WTC11 (cell line): ENCODE results near the gene FANCM. TPM values are rescaled to one million over a fixed set of nuclear protein-coding genes. Genes with fewer than 3 reads are reported as not detected.

ENCODE experiments used
- AR ChIP-seq: fragments of 250-450 bp; sonication (Bioruptor Pico); IDR thresholded peaks from 2 replicates; pipeline ENCODE4 v1.9.0; 2021; ENCODE audit warnings: mild to moderate bottlenecking
- CTCF ChIP-seq: fragments of 200-600 bp; IDR thresholded peaks from 2 replicates; pipeline ENCODE4 v1.8.0; 2022; ENCODE audit warnings: antibody characterized with exemption
- EMX1 ChIP-seq: fragments of 250-450 bp; sonication (Bioruptor Pico); IDR thresholded peaks from 2 replicates; pipeline ENCODE4 v1.8.0; 2021; ENCODE audit warnings: mild to moderate bottlenecking
- FOXJ3 ChIP-seq: sonication (generic); formaldehyde crosslinking; IDR thresholded peaks from 2 replicates; pipeline ENCODE4 v1.9.0; 2021; ENCODE audit warnings: missing genetic modification reagents, mild to moderate bottlenecking, borderline replicate concordance
- FOXP1 ChIP-seq: sonication (generic); formaldehyde crosslinking; IDR thresholded peaks from 2 replicates; pipeline ENCODE4 v1.8.0; 2022; ENCODE audit warnings: missing genetic modification reagents, mild to moderate bottlenecking, moderate library complexity, borderline replicate concordance
- JAZF1 ChIP-seq: fragments of 250-450 bp; sonication (Bioruptor Pico); IDR thresholded peaks from 2 replicates; pipeline ENCODE4 v1.9.0; 2021; ENCODE audit warnings: moderate library complexity, mild to moderate bottlenecking, inconsistent platforms
- JUN ChIP-seq: sonication (generic); formaldehyde crosslinking; IDR thresholded peaks from 2 replicates; pipeline ENCODE4 v1.8.0; 2023; ENCODE audit warnings: mild to moderate bottlenecking, missing genetic modification reagents
- MYBL2 ChIP-seq: sonication (generic); formaldehyde crosslinking; IDR thresholded peaks from 2 replicates; pipeline ENCODE4 v1.8.1; 2023; ENCODE audit warnings: mild to moderate bottlenecking, moderate library complexity, missing genetic modification reagents
- NR1H2 ChIP-seq: sonication (generic); formaldehyde crosslinking; IDR thresholded peaks from 2 replicates; pipeline ENCODE4 v1.9.0; 2021; ENCODE audit warnings: mild to moderate bottlenecking, moderate library complexity, missing genetic modification reagents
- TEAD4 ChIP-seq: sonication (generic); formaldehyde crosslinking; IDR thresholded peaks from 2 replicates; pipeline ENCODE4 v1.8.0; 2022; ENCODE audit warnings: mild to moderate bottlenecking, missing genetic modification reagents
- ZBTB43 ChIP-seq: sonication (generic); formaldehyde crosslinking; IDR thresholded peaks from 2 replicates; pipeline ENCODE4 v1.8.1; 2023; ENCODE audit warnings: mild to moderate bottlenecking, missing genetic modification reagents
- ZNF232 ChIP-seq: sonication (generic); formaldehyde crosslinking; IDR thresholded peaks from 2 replicates; pipeline ENCODE4 v1.8.0; 2022; ENCODE audit warnings: mild to moderate bottlenecking, missing genetic modification reagents
- ZNF263 ChIP-seq: sonication (generic); formaldehyde crosslinking; IDR thresholded peaks from 2 replicates; pipeline ENCODE4 v1.8.1; 2022; ENCODE audit warnings: low read depth, mild to moderate bottlenecking, moderate library complexity, missing genetic modification reagents
- ZNF416 ChIP-seq: fragments of 250-450 bp; sonication (Bioruptor Pico); IDR thresholded peaks from 2 replicates; pipeline ENCODE4 v1.9.0; 2021; ENCODE audit warnings: mild to moderate bottlenecking, inconsistent platforms
- ZNF423 ChIP-seq: fragments of 250-450 bp; sonication (Bioruptor Pico); IDR thresholded peaks from 2 replicates; pipeline ENCODE4 v2.1.2; 2022; ENCODE audit warnings: mild to moderate bottlenecking, moderate library complexity
- total RNA-seq: library from RNA; stranded (reverse); gene quantifications from 3 replicates; pipeline ENCODE4 v1.2.3, GENCODE V29; 2021
- TF ChIP-seq, protein P1 (sequence below): sonication (generic); formaldehyde crosslinking; IDR thresholded peaks from 2 replicates; pipeline ENCODE4 v1.8.0; 2023; ENCODE audit warnings: mild to moderate bottlenecking, missing genetic modification reagents
- TF ChIP-seq, protein P2 (sequence below): fragments of 250-450 bp; sonication (Bioruptor Pico); IDR thresholded peaks from 2 replicates; pipeline ENCODE4 v1.9.0; 2021; ENCODE audit warnings: mild to moderate bottlenecking, borderline replicate concordance
- TF ChIP-seq, protein P3 (sequence below): sonication (generic); formaldehyde crosslinking; conservative IDR thresholded peaks from 2 replicates; pipeline ENCODE4 v1.8.1; 2023; ENCODE audit warnings: mild to moderate bottlenecking, low read depth, missing genetic modification reagents, moderate library complexity
- TF ChIP-seq, protein P4 (sequence below): sonication (generic); formaldehyde crosslinking; IDR thresholded peaks from 2 replicates; pipeline ENCODE4 v1.8.0; 2022; ENCODE audit warnings: mild to moderate bottlenecking, missing genetic modification reagents
- TF ChIP-seq, protein P5 (sequence below): sonication (generic); formaldehyde crosslinking; IDR thresholded peaks from 2 replicates; pipeline ENCODE4 v1.8.0; 2022; ENCODE audit warnings: mild to moderate bottlenecking, missing genetic modification reagents

Gene FANCM
- total RNA-seq, 1 experiment from 2014 or later, result 12.9 TPM

- TF ChIP-seq, protein P1, sequence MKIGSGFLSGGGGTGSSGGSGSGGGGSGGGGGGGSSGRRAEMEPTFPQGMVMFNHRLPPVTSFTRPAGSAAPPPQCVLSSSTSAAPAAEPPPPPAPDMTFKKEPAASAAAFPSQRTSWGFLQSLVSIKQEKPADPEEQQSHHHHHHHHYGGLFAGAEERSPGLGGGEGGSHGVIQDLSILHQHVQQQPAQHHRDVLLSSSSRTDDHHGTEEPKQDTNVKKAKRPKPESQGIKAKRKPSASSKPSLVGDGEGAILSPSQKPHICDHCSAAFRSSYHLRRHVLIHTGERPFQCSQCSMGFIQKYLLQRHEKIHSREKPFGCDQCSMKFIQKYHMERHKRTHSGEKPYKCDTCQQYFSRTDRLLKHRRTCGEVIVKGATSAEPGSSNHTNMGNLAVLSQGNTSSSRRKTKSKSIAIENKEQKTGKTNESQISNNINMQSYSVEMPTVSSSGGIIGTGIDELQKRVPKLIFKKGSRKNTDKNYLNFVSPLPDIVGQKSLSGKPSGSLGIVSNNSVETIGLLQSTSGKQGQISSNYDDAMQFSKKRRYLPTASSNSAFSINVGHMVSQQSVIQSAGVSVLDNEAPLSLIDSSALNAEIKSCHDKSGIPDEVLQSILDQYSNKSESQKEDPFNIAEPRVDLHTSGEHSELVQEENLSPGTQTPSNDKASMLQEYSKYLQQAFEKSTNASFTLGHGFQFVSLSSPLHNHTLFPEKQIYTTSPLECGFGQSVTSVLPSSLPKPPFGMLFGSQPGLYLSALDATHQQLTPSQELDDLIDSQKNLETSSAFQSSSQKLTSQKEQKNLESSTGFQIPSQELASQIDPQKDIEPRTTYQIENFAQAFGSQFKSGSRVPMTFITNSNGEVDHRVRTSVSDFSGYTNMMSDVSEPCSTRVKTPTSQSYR (CRISPR knock-in tag), result no peak
- no peak for TF ChIP-seq FOXJ3 (CRISPR knock-in tag)
- TF ChIP-seq ZNF423 (CRISPR knock-in tag), result no peak
- TF ChIP-seq FOXP1, result peak; percentile 78; the same call in 1 of the 2 replicates
- TF ChIP-seq, protein P2, sequence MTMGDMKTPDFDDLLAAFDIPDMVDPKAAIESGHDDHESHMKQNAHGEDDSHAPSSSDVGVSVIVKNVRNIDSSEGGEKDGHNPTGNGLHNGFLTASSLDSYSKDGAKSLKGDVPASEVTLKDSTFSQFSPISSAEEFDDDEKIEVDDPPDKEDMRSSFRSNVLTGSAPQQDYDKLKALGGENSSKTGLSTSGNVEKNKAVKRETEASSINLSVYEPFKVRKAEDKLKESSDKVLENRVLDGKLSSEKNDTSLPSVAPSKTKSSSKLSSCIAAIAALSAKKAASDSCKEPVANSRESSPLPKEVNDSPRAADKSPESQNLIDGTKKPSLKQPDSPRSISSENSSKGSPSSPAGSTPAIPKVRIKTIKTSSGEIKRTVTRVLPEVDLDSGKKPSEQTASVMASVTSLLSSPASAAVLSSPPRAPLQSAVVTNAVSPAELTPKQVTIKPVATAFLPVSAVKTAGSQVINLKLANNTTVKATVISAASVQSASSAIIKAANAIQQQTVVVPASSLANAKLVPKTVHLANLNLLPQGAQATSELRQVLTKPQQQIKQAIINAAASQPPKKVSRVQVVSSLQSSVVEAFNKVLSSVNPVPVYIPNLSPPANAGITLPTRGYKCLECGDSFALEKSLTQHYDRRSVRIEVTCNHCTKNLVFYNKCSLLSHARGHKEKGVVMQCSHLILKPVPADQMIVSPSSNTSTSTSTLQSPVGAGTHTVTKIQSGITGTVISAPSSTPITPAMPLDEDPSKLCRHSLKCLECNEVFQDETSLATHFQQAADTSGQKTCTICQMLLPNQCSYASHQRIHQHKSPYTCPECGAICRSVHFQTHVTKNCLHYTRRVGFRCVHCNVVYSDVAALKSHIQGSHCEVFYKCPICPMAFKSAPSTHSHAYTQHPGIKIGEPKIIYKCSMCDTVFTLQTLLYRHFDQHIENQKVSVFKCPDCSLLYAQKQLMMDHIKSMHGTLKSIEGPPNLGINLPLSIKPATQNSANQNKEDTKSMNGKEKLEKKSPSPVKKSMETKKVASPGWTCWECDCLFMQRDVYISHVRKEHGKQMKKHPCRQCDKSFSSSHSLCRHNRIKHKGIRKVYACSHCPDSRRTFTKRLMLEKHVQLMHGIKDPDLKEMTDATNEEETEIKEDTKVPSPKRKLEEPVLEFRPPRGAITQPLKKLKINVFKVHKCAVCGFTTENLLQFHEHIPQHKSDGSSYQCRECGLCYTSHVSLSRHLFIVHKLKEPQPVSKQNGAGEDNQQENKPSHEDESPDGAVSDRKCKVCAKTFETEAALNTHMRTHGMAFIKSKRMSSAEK (CRISPR knock-in tag), result no peak
- TF ChIP-seq, protein P3, sequence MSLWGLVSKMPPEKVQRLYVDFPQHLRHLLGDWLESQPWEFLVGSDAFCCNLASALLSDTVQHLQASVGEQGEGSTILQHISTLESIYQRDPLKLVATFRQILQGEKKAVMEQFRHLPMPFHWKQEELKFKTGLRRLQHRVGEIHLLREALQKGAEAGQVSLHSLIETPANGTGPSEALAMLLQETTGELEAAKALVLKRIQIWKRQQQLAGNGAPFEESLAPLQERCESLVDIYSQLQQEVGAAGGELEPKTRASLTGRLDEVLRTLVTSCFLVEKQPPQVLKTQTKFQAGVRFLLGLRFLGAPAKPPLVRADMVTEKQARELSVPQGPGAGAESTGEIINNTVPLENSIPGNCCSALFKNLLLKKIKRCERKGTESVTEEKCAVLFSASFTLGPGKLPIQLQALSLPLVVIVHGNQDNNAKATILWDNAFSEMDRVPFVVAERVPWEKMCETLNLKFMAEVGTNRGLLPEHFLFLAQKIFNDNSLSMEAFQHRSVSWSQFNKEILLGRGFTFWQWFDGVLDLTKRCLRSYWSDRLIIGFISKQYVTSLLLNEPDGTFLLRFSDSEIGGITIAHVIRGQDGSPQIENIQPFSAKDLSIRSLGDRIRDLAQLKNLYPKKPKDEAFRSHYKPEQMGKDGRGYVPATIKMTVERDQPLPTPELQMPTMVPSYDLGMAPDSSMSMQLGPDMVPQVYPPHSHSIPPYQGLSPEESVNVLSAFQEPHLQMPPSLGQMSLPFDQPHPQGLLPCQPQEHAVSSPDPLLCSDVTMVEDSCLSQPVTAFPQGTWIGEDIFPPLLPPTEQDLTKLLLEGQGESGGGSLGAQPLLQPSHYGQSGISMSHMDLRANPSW, result no peak
- TF ChIP-seq TEAD4 (CRISPR knock-in tag), result no peak
- TF ChIP-seq, protein P4, sequence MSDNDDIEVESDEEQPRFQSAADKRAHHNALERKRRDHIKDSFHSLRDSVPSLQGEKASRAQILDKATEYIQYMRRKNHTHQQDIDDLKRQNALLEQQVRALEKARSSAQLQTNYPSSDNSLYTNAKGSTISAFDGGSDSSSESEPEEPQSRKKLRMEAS (CRISPR knock-in tag), result no peak
- 0 out of 2 replicates have a peak, but pooled peaks have one; percentile 25 for TF ChIP-seq ZNF232
- no peak for TF ChIP-seq ZNF416 (CRISPR knock-in tag)
- TF ChIP-seq JAZF1 (CRISPR knock-in tag), result no peak
- TF ChIP-seq ZBTB43, result 0 out of 2 replicates have a peak, but pooled peaks have one; percentile 46
- no peak for TF ChIP-seq NR1H2 (CRISPR knock-in tag)
- TF ChIP-seq, protein P5, sequence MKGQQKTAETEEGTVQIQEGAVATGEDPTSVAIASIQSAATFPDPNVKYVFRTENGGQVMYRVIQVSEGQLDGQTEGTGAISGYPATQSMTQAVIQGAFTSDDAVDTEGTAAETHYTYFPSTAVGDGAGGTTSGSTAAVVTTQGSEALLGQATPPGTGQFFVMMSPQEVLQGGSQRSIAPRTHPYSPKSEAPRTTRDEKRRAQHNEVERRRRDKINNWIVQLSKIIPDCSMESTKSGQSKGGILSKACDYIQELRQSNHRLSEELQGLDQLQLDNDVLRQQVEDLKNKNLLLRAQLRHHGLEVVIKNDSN (CRISPR knock-in tag), result no peak
- 0 out of 2 replicates have a peak, but pooled peaks have one; percentile 35 for TF ChIP-seq MYBL2 (CRISPR knock-in tag)
- TF ChIP-seq ZNF263, result no peak
- TF ChIP-seq JUN (CRISPR knock-in tag), result no peak
- TF ChIP-seq CTCF, result no peak
- TF ChIP-seq EMX1, result no peak
- no peak for TF ChIP-seq AR
Measured at GRCh38 chr14:45134051-45134958, 1.4 kb upstream of the FANCM start, which contains the start of gene FKBP3 (continued).
